NCI-H1417 treated with DMSO at 0.1 percent for 48 hours (cell line): Measurements from ENCODE around the gene GZMH.
"Not testable (repeated sequence)": the region's sequence is repeated elsewhere in the genome, so short reads cannot be mapped to it uniquely, and the experiment has no call there.

Experiments
- DNase-seq: peaks from one replicate; lab custom pipeline; 2025; lab: John Stamatoyannopoulos, UW

GZMH gene, protein sequence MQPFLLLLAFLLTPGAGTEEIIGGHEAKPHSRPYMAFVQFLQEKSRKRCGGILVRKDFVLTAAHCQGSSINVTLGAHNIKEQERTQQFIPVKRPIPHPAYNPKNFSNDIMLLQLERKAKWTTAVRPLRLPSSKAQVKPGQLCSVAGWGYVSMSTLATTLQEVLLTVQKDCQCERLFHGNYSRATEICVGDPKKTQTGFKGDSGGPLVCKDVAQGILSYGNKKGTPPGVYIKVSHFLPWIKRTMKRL

DNA sequence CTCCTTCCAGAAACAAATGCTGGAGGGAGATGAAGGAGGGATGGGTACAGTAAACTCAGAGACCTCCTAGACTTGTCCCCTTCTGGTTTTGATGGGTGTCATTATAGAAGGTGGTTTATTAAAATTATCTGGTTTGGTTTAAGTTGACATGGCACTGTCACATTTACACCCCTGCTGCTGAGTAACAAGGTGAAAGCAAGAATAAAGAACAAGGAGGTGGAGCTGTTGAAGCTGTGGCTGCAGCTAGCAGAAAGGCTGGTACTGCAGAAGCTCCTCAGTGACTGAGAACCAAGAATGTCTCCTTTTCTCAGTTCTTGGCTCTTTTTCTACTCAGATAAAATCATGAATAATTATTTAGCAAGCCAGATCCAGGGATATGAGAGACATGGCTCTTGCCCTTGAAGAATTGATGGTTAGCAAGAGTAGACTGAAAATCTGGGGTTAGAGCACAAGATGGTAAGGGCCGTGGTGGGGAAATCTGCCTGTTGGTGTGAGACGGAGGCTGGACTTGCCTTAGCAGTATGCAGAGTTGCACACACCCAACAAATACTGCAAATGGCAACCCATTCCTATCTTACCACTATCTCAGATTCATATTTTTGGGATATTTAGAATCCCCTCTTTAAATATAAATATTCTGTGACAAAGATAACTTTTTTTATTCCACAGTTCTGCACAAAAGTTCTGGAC lies at the start of gene GZMH:
GZMH (minus strand) TSS at position 31 of the 690 bp plus-strand sequence. CDS start 72 bp downstream, outside the sequence.
- DNase-seq, result no peak

- DNase-seq, result not testable (repeated sequence)
Measured at GRCh38 chr14:24648361-24648760, 38.9 kb upstream of the GZMH start.

GRCh38 chr14:24639905-24640304 lies 30.4 kb upstream of the GZMH start:
- no peak for DNase-seq

DNA sequence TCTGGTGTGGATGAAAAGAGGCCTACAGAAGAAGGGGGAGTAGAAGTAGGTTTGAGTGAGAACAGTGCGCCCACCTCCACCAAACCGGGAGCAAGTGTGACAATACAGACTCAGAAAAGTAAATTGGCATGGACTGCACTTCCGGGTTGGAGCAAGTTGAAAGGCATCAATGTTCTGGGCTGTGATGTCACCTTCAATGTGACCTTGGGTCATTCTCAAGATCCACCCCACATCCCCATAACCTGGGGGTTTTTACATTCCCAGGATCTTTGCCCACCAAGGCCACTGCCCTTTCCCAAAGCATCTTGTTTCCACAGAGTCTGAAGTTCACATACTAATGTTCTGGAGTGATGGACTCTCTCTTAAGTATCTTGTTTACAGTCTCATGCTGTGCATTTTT lies 29.8 kb upstream of the GZMH start:
- no peak for DNase-seq

GRCh38 chr14:24634158-24634557 lies 24.7 kb upstream of the GZMH start, which contains the start of gene GZMB:
Gene GZMB (minus strand): TSS chr14:24634190. CDS start chr14:24634160, 30 bp downstream.
- no peak for DNase-seq

DNA sequence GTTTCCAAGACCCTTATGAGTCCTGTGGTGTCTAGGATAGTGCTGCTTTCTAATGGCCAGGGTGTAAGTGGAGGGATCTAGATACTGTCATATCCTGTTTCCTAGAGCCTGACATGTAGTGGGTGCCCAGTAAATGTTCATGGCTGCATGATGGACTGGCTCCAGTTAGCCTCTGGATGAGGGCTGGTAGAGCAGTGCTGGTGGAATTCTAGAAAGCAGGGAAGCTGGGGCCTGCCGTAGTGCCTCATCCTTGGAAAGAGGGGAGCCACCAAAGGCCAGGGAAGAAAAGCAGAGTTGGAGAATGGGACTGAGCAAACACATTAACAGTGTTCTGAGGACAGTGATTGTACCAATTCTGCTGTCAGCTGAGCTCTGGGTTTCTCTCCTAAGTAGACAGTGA lies 23.9 kb upstream of the GZMH start:
- DNase-seq, result no peak

GRCh38 chr14:24632761-24633160 lies 23.3 kb upstream of the GZMH start:
- no peak for DNase-seq

GRCh38 chr14:24632336-24632735 lies 22.9 kb upstream of the GZMH start:
- no peak for DNase-seq

- no peak for DNase-seq
Measured at GRCh38 chr14:24631749-24632335, 22.4 kb upstream of the GZMH start.

DNA sequence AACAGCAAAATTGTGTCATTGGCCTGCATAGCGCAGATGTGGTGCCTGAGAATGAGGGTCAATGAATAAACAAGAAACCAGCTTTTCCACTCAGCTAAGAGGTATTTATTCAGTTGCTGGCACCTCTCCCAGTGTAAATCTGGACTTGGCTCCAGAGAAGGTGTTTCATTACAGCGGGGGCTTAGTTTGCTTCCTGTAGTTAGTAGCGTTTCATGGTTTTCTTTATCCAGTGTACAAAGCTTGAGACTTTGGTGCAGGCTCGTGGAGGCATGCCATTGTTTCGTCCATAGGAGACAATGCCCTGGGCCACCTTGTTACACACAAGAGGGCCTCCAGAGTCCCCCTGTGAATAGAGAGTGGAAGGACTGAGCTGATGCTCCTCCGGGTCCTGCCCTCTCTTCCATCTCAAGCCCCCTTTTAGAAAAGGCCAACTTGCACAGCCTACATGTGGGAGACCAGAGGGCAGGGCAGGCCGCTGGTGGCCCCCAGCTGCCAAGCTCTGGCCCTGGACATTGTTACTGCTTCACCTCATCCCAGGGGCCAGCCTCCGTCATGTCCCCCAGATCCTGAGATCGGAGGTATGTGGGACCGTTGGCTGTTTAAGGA lies 21.5 kb upstream of the GZMH start:
- no peak for DNase-seq

DNA sequence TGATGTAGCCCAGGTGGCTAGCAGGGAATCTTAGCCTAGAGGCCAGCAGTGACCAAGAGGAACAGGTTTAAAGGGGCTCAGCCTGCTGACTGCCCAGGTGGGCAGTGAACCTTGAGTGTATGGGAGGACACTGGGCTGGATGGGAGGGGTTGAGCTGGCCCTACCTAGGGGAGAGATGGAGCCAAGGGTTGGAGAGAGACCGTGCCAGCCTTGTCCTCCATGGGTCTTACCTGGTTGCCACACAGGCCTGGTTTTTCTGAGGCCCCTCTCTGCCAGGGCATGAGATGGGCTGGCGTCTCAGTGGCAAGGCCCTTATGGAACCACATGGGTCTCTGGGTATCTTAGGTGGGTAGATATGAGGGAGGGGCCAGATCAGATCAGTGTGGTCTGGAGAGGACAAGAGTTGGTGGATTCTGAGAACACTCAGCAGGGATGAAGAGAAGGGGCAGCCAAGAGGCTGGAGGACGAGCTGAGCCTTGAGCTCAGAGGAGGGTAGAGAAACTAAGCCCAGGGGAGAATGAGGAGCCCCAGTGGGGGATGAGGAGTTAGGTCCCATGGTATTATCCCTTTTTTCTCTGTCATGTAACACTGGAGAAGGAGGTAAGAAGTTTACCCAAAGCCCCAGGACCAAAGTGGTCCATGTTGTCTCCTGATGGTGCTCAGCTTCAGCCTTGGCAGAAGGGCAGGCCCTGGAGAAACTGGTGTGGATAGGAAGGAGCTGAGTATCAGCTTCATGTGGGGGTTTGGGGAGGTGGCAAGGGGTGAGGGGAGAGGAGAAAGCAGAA lies 20.8 kb upstream of the GZMH start:
- no peak for DNase-seq

GRCh38 chr14:24629521-24629920 lies 20.0 kb upstream of the GZMH start:
- no peak for DNase-seq

- no peak for DNase-seq
Measured at GRCh38 chr14:24613747-24614146, 4.3 kb upstream of the GZMH start.

DNA sequence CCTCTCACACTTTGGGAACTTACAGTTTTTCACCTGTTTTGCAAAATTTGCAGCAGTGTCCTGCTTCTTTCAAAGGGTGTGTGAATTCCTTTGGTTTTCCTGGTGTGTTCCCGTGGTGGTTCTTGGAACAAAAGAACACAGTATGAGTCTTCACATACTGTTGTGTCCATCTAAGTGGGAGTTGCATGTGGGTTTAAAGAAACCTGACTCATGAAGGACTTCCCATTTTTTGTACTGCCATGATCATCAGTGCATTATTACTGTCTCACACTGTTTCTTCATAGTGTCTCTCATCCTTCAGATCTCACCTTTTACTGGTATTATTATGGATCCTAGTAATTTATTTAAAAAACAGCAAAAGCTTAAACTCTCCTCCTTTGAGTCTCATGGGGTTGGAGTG lies 3.8 kb upstream of the GZMH start:
- no peak for DNase-seq

DNA sequence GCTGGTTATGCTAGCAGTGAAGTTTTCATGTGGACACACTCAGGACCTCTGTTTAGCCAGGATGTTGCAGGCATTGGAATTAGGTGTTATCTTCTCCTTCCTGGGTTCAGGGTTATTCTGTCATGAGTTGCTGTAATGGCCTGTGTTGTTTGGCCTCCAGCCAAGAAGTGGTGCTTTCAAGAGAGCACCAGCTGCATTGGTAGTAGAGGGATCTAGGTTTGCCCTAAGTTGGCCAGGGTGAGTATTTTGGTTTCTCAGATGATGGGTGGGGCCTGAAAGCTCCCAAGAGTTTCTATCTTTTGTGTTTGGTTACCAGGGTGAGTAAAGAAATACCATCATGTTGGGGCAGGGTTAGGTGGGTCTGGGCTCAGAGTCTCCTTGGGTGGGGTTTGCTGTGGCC lies 2.7 kb upstream of the GZMH start:
- DNase-seq, result no peak

- DNase-seq, result no peak
Measured at GRCh38 chr14:24607635-24608514, 1.6 kb downstream of the GZMH start.

- DNase-seq, result no peak
Measured at GRCh38 chr14:24607081-24607480, 2.4 kb downstream of the GZMH start.

- no peak for DNase-seq
Measured at GRCh38 chr14:24606297-24606696, 3.2 kb downstream of the GZMH start.

GRCh38 chr14:24605435-24606190 lies 3.9 kb downstream of the GZMH start:
- no peak for DNase-seq

GRCh38 chr14:24597403-24597802 lies 12.1 kb downstream of the GZMH start:
- no peak for DNase-seq
